BLaER1 (cell line): Measurements from ENCODE around the gene RACGAP1.

Experiments used
- H3K27ac ChIP-seq: shearing (Covaris generic); formaldehyde crosslinking; 2 replicates; pipeline ENCODE4 v1.8.1; 2022
- H3K27me3 ChIP-seq: shearing (Covaris generic); formaldehyde crosslinking; 2 replicates; pipeline ENCODE4 v1.8.1; 2022
- H3K36me3 ChIP-seq: shearing (Covaris generic); formaldehyde crosslinking; 2 replicates; pipeline ENCODE4 v1.8.1; 2022
- H3K4me1 ChIP-seq: shearing (Covaris generic); formaldehyde crosslinking; 2 replicates; pipeline ENCODE4 v1.8.1; 2022
- H3K4me2 ChIP-seq: shearing (Covaris generic); formaldehyde crosslinking; 2 replicates; pipeline ENCODE4 v1.8.1; 2022
- H3K4me3 ChIP-seq: shearing (Covaris generic); formaldehyde crosslinking; 2 replicates; pipeline ENCODE4 v1.8.1; 2022
- H3K9ac ChIP-seq: shearing (Covaris generic); formaldehyde crosslinking; 2 replicates; pipeline ENCODE4 v1.8.1; 2022
- H3K9me3 ChIP-seq: shearing (Covaris generic); formaldehyde crosslinking; 2 replicates; pipeline ENCODE4 v1.8.1; 2022
- H4K20me1 ChIP-seq: shearing (Covaris generic); formaldehyde crosslinking; 2 replicates; pipeline ENCODE4 v1.8.1; 2022
- Cebpa-rat ChIP-seq: shearing (Covaris generic); IDR thresholded peaks from 2 replicates; pipeline ENCODE4 v1.8.1; 2022

The RACGAP1 gene

GRCh38 chr12:49939307-49939706, 86.0 kb downstream of the RACGAP1 start:
- Histone ChIP-seq H3K9ac (no peak overlapping the region), H3K4me1 (peaks cover 27% of the 10 kb centered on the region), H3K36me3 (no peaks in the 10 kb centered on the region), H3K4me3 (no peak overlapping the region), H3K27me3 (no peaks in the 10 kb centered on the region), H3K4me2 (no peak overlapping the region), H3K9me3 (no peaks in the 10 kb centered on the region), H3K27ac (no peak overlapping the region), H4K20me1 (no peaks in the 10 kb centered on the region)
- TF ChIP-seq Cebpa-rat = no peak
